HTERT RPE-1 (cell line): Measurements from ENCODE around the gene SLC39A11.
"Not testable (repeated sequence)": the region's sequence is repeated elsewhere in the genome, so short reads cannot be mapped to it uniquely, and the experiment has no call there.

Experiments
- in situ Hi-C: fragments of 300-500 bp; cut with MboI; formaldehyde crosslinking; loops from 4 replicates; pipeline ENCODE4 v1.14.3; 2020; ENCODE audit warnings: low sequenced_read_pairs

SLC39A11 gene

DNA sequence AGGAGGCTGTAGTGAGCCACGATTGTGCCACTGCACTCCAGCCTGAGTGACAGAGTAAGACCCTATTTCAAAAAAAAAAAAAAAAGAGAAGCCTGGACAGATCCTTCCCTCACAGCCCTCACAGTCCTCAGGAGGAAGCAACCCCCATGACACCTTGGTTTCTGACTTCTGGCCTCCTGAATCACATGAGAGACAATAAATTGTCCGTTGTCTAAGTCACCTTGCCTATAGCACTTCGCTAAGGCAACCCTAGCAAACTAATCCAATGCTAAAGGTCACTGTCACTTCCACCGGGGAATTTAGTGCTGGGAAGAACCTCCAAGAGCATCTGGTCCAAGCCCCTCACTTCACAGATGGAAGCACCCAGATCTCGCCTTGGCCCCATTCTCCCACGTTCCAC, 18.9 kb upstream of the SLC39A11 start:
- in situ Hi-C loops = no loop called here

DNA sequence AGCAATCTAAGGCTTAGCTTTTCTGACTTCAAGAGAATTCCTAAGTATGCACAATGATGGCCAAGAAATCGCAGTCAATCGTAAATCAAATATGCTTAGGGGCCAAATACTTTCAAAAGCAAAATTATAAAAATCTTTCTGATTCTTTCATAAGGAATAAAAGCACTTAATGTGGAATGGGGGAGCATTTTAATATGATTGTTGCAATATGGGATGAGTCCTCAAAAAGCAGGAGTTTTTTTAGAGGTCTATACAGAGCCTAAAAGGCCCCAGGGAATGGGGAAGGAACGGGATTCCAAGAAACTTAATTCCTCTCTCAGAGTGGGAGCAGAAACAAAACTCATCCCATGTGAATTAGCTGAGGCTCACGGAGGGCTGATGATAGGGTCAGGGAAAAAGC, 14.7 kb upstream of the SLC39A11 start:
- in situ Hi-C loops = no loop called here

DNA sequence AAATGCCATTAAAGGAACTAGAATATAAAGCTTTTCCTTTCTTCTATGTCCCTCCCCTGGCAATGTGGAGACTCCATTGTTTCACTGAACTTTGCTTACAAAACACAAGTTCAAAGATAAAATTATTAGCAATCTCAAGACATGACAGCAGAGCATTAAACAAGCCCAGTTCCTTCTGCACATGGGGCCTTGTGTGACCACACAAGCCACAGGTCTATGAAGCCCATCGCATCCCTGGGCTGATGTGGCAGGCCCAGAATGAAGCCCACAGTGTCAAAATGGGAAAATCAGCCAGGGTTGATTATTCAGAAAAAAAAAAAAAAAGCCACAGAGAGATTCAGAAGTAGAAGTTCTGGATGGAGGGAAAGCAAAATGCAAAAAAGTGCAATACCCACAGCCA, 12.9 kb upstream of the SLC39A11 start:
- in situ Hi-C loops = no loop called here

DNA sequence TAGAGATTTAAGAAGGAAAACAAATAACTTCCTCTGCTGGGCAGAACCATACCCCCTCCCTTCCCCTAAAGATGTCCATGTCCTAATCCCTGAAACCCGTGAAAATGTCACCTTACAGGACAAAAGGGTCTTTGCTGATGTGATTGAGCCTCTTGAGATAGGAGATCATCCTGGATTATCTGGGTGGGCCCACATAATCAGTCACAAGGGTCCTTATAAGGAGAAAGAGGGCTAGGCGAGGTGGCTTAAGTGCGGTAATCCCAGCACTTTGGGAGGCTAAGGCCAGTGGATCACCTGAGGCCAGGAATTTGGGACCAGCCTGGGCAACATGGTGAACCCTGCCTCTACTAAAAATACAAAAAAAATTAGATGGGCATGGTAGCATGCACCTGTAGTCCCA, 12.0 kb upstream of the SLC39A11 start:
- in situ Hi-C loops = no loop called here

DNA sequence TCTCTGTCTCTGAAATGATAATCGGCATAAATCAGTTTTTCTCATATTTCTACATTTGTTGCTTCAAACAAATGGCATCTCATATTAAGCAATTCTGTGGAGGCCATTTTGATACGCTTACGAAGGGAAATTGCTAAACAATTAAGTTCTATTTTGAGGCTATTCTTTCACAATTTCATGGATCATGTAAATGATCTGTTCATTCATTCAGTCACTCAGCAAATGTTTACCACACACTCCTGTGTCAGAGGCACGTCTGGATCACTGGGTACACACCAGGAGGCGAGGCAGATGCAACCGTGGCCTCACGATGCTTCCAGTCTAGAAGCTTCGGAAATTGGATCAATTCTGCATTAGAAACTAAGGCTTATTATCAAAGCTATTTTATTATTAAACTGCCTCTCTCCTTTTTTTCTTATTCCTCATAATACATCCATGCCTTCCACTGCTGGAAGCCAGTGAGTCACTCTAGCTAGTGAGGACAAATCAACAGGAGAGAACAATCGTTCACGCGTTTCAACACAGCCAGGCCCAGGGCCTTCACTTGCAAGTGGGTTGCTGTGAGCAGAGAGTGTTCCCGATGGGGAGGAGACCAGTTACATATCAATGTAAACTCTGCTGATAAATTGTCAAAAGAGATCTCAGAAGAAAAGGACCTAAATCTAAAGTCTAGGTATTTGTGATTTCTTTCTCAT, 11.3 kb upstream of the SLC39A11 start:
- in situ Hi-C loops = no loop called here

DNA sequence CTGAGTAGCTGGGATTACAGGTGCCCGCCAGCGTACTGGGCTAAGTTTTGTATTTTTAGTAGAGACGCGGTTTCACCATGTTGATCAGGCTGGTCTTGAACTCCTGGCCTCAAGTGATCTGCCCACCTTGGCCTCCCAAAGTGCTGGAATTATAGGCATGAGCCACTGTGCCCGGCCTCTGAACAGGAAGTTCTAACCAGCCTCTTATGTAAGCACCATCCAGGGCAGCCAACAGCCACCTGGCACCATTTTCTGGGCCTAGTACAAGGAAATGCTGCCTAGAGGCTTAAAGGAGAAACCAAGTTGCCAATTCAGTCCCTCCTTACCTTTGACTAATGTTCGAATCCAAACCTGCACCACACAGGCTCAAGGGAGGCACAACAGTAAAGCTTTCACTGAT, 8.5 kb upstream of the SLC39A11 start:
- in situ Hi-C loops = no loop called here

DNA sequence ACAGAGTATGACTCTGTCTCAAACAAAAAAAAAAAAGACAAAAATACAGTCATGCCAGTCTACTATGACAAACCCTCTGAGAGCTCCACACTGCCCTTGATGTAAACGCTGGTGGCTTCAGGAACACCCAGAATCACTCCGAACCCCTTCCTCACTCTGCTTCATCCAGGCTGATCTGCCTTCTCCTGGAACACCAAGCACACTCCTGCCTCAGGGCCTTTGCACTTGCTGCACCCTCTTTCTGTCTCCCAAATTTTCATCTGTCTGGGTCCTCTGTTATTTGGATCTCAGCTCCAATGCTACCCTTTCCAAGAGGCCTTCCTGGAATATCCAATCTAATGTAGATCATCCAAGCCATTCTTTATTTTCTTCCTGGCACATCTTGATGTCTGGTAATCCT, 7.9 kb upstream of the SLC39A11 start:
- in situ Hi-C loops = no loop called here

DNA sequence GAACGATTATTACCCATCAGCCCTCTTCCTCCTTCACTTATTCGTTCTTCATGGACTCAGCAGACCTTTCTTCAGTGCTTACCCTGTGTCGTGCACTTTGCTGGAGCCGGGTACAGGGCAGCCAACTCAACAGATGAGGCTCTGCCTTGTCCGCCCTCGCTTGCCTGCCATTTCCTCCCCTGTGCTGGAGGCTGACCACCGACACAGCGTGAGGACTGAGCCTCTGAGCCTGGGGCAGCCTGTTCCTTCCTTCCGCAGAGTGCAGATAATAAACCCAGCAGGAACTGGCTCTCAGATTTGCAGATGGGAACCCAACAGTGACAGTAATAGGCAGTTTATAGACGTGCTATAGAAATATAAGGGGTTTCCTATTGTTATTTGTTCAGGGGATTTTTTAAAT, 7.0 kb upstream of the SLC39A11 start:
- in situ Hi-C loops = no loop called here

DNA sequence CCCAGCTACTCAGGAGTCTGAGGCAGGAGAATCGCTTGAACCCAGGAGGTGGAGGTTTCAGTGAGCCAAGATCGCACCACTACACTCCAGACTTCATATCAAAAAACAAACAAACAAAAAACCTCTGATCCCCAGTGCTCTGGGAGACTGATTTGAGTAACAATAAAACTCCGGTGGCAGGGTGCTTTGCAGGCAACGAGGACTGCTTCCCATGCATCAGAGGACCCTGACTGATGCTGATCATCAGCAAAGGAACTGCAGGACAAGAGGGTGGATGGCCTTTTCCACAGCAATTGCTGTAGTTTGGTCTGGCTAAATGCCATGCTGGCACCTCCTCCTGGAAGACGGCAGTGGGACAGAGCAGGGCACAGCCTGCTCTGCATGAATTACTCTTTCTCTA, 6.4 kb upstream of the SLC39A11 start:
- in situ Hi-C loops = no loop called here

DNA sequence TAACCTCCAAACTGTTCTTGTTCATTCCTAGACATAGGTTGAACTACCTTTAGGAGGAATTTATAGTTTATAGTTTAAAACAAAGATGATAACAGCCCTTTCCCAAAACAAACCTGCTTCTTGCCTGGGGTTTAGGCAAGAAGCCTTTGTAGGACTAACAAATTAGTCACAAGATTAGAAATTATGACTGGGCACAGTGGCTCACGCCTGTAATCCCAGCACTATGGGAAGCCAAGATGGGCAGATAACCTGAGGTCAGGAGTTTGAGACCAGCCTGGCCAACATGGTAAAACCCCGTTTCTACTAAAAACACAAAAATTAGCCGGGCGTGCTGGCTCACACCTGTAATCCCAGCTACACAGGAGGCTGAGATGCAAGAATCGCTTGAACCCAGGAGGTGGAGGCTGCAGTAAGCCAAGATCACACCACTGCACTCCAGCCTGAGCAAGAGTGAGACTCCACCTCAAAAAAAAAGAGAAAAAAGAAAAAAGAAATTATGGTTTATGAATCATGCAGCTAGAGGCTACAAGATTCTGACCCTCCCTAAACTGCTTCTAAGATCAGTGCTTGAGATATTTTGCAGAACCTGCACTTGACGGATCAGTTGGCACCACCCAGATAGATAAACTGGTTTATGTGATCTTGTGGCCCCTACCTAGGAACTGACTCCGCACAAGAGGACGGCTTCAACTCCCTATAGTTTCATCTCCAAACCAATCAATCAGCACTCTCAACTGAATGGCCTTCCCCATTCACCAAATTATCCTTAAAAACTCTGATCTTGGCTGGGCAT, 5.7 kb upstream of the SLC39A11 start:
- in situ Hi-C loops = not testable (repeated sequence)

DNA sequence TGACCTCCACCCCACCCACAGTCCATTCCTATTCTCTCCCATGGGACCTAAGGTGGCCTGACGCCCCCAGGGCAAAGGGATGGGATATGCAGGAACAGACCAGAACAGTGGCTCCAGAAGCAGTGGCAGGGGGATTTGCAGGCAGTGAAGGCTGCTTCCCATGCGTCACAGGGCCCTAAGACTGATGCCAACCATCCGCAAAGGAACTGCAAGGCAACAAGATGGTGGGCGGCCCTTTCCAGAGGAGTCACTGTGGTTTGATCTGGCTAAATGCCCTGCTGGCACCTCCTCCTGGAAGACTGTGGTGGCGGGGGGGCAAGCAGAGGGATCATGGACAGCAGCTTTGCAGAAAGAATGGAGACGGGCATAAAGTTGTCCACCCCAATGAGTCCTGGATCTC, 4.4 kb upstream of the SLC39A11 start:
- in situ Hi-C loops = no loop called here

DNA sequence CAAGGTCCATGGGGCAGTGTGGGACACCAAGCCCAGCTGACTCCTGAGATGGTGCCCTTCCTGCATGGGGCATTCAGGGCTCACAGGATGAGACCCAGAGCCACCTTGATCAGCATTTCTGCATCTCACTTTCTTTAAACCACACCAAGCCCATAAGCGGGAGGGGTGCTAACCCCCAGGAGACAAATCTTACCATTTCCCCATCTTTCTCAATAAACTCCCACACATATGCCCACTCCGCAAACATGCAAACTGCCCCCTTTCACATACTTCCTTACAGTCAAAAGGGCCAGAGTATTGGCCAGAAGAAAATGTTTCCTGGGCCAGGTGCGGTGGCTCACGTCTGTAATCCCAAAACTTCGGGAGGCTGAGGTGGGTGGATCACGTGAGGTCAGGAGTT, 3.7 kb upstream of the SLC39A11 start:
- in situ Hi-C loops = no loop called here

DNA sequence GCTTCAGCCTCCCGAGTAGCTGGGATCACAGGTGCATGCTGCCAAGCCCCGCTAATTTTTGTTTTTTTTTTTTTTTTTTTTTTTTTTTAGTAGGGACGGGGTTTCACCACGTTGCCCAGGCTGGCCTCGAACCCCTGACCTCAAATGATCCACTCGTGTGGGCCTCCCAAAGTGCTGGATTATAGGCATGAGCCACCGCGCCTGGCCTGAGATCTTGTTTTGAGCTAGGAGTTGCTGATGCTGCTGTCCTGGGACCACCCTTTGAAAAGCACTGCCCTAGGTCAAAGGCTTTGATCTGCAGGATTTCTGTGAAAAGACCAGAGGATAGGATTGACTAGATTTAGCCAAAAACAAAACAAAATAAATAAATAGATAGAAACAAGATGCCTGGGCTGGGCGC, 798 bp upstream of the SLC39A11 start:
- in situ Hi-C loops = no loop called here

DNA sequence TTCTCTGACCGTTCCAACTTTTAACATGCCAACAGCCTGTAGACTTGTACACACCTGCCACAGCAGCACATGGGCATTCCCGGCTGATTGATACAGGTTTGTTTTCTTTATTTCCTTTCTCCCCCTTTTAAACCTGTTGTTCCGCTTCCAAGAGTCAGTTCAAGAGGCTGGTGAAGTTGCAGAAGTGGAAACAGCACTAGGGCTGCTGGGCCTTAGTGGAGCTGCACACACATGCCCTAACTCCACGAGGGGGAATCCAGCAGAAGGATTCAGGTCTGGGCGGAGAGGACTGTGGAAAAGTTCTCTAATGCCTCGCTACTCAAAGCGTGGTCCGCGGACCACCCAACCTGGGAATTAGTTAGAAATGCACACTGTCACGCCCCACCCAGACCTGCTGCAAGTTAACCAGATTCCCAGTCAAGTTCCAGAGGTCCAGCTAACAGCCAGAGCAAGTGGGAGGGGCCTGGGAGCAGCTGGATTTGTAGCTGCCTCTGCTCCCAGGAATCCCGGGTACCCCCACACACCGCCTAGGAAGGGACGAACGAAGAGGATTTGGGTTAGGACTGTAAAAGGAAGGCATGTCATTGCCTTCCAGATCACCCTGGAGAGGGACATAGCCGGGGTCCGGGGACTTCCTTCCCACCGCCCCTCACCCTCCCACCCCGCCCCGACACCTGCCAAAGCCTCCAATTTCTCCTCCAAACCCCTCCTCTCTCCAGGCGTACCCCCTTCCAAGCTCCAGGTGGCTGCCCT, 542 bp downstream of the SLC39A11 start:
- in situ Hi-C loops = no loop called here

DNA sequence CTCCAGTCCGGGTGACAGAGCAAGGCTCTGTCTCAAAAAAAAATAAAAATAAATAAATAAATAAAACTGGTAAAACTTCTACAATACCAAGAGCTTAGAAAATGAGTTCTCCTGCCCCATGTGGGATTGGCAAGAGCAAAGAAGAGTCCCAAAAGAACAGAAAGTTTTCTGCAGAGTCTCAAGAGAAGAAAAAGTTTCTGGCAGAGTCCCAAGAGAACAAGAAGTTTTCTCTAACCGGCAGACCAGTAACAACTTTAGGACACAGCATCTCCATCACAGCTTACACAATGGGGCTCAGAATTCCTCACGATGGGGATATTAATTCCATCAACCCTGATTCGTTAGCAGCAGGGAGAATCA, 1.1 kb downstream of the SLC39A11 start:
- in situ Hi-C loops = no loop called here

DNA sequence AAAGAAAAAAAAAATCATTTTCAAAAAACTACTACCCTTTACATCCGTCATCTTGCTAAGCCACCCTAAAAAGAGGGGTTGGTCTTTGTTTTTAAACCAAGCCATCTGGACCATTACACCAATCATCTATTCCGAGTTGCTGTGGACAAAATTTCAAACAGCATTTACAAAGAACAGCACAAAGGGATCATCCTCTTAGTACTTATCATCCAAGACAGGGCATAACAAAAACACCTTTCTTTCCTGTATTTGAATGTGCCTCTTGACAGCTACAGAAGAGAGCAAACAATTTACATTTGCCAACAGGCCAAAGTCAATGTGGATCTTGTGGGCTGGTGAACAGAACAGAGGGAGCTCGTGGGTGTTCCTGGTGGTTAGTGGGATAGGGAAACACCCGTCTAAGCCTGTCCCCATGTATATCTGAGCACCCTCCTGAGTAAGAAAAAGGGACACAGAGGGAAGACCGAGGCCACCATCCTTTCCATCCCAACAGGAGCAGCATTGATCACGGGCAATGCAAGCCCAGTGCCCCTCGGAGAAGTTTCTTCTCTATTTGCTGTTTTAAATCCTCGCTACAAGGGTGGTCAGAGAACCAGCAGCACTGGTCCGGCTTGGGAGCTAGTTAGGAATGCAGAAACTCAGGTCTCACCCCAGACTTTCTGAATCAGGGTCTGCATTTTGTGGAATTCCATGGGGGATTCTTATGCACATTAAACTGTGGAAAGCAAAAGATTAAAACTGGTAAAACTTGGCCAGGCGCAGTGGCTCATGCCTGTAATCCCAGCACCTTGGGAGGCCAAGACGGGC, 1.9 kb downstream of the SLC39A11 start:
- in situ Hi-C loops = no loop called here

DNA sequence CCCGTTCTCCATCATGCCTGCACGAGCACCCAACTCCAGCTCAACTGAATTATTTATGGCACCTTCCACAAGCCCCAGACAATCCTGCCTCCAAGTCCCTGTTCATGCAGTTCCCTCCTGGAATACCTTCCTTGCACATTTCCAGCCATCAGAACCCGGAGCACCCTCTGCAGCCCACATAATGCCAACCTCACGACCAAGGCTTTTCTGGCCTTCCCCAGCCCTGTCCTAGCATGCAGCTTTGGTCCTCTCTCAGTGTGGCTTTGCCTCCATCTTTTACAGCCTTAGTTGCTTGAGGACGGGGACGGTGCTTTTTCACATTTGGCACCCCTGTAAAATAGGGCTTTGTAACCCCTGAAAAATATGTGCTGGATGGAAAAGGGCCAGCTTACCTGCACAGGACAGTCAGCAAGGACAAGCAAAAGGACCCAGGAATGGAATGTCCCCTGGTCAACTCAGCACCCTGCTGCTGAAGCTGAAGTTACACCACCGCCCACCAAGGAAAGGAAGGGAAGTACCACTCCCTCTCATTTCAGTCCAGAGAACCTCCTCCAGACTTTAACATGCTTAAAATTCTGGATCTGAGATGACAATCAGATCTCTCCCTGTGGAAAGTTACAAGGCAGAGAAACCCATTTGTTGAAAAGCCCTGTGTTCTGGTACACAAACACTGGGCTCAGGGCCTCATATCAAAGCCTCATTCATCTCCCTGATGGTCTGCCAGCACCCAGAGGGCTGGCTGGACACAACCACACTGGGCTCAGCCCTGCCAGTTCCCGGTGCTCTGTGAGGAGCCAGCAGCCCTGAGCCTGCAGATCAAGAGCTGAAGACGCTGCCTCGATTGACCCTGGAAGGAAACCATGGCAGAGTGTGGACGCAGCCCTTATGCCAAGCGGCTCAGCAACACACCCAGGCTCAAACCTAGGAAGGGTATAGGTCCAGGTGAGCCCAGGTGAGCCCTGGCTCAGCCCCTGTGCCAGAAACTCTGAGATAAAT, 2.9 kb downstream of the SLC39A11 start:
- in situ Hi-C loops = no loop called here

DNA sequence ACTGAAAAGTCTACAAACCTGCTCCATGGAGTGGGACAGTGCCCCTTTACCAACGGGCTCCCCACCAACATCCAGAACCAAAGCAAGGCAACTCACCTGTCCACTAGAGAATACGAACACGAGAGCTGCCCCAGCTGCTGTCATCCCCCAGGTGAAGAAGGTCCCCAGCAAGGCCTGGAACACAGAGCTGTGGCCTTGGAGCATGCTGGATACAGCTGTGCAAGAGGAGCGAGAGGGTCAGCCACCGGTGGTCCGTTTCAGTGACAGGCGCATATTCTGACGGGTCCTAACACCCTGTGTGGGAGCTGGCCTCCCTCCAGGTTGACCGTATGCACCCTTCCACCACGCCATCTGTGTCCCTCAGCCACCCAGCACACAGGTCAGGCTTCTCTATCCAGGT, 3.9 kb downstream of the SLC39A11 start:
- in situ Hi-C loops = no loop called here

DNA sequence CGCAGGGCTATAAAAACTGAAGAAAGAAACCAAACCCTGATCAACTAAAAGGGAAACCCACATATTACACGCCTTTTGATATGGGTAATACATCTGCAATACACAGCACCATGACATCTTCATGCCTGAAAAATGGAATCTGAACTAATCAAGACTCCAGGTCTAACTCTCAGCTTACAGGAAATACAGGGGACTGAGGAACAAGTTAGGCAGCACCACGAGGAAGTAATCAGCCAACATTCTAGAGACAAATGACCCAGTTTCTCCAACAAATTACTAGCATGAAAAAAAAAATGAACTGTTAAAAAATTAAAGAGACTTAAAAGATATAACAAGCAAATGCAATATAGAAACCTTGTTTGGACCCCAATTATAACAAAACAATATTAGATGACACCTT, 9.1 kb downstream of the SLC39A11 start:
- in situ Hi-C loops = no loop called here

DNA sequence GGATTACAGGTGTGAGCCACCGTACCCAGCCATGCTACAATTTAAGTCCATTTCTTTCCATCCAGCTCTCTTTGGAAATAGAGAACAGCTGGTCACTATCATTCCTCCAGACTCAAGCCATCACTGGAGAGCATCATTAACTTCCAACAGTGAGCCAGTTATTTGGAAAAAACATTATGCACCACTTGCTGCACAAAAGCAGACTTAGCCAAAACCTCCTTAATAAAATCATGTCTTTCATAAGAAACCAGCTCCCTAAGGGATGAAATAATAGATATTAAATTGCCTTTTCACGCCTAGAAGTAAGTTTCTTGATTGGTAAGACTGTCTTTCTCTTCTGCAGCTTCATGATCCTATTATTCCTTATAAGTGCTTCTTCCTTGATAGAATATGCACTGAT, 17.9 kb downstream of the SLC39A11 start:
- in situ Hi-C loops = no loop called here
